HepG2 (cell line): ENCODE measurements around the gene STUB1. TPM values are rescaled to one million over a fixed set of nuclear protein-coding genes. Genes with fewer than 3 reads are reported as not detected.
A peak's percentile ranks its signal among the peaks of the same experiment; 100 is the strongest.

Source experiments
- CBX2 ChIP-seq, 2 experiments: fragments of 200-600 bp in 1 of 2; sonication (generic); formaldehyde crosslinking in 1 of 2; IDR thresholded peaks; 2 replicates each; pipeline versions ENCODE4 v1.7.0 to v1.8.1; 2018 to 2022; ENCODE audit warnings: low read depth in 2 of 2, low read length in 1 of 2, mild to moderate bottlenecking in 1 of 2, missing genetic modification reagents in 1 of 2
- FOSL2 ChIP-seq: sonication (generic); formaldehyde crosslinking; IDR thresholded peaks from 2 replicates; pipeline ENCODE4 v1.4.0; 2020; ENCODE audit warnings: missing genetic modification reagents
- HNRNPK ChIP-seq: fragments of 200-400 bp; formaldehyde crosslinking; IDR thresholded peaks from 2 replicates; pipeline ENCODE4 v1.6.1; 2018; ENCODE audit warnings: low read length, low read depth, moderate library complexity, mild to moderate bottlenecking; ENCODE audit not compliant: poor library complexity, severe bottlenecking
- MED1 ChIP-seq: sonication (generic); formaldehyde crosslinking; IDR thresholded peaks from 2 replicates; pipeline ENCODE4 v1.4.0; 2020; ENCODE audit warnings: missing genetic modification reagents
- NR2F1 ChIP-seq, 2 experiments: fragments of 450-650 bp in 1 of 2; formaldehyde crosslinking in 1 of 2; IDR thresholded peaks; 2 replicates each; pipeline versions ENCODE4 v1.5.0 to v1.6.1; 2016 to 2020; ENCODE audit warnings: mild to moderate bottlenecking in 1 of 2, missing compliant biosample characterization in 1 of 2, missing genetic modification reagents in 1 of 2, moderate library complexity in 1 of 2
- RXRA ChIP-seq: sonication (generic); formaldehyde crosslinking; IDR thresholded peaks from 2 replicates; pipeline ENCODE4 v1.5.1; 2020; ENCODE audit warnings: missing genetic modification reagents
- SRY ChIP-seq: sonication (generic); formaldehyde crosslinking; IDR thresholded peaks from 2 replicates; pipeline ENCODE4 v1.8.0; 2022; ENCODE audit warnings: mild to moderate bottlenecking, missing genetic modification reagents
- ZBTB38 ChIP-seq: sonication (generic); formaldehyde crosslinking; IDR thresholded peaks from 2 replicates; pipeline ENCODE4 v1.5.1; 2020; ENCODE audit warnings: mild to moderate bottlenecking, missing genetic modification reagents
- ZNF605 ChIP-seq: sonication (generic); formaldehyde crosslinking; IDR thresholded peaks from 2 replicates; pipeline ENCODE4 v1.8.0; 2022; ENCODE audit warnings: mild to moderate bottlenecking, missing genetic modification reagents
- polyA plus RNA-seq, 8 experiments: library from polyadenylated mRNA; depleted of rRNA in 3 of 8; stranded (reverse) in 7 of 8; unstranded in 1 of 8; fragments of >200 nt; fragmentation: Illumina TruSeq in 4 of 8; extraction: Trizol in 4 of 8; gene quantifications; 2 replicates each; pipeline versions ENCODE4 v1.2.1 to v1.2.3, GENCODE V29; 2011 to 2016; ENCODE audit warnings: low read depth in 4 of 8, missing spikeins in 1 of 8, mixed read lengths in 1 of 8; ENCODE audit not compliant: insufficient read depth in 1 of 8
- total RNA-seq, 5 experiments: library from RNA; depleted of rRNA; stranded (reverse); fragments of >200 nt; fragmentation: Illumina TruSeq; extraction: Trizol; gene quantifications; 2 replicates each; pipeline ENCODE4 v1.2.3, GENCODE V29; 2016; ENCODE audit warnings: low read depth in 1 of 5
- TF ChIP-seq, protein P1 (sequence below): sonication (generic); formaldehyde crosslinking; IDR thresholded peaks from 2 replicates; pipeline ENCODE4 v1.4.0; 2020; ENCODE audit warnings: missing genetic modification reagents
- TF ChIP-seq, protein P2 (sequence below): IDR thresholded peaks from 2 replicates; pipeline ENCODE4 v1.6.1; 2016; ENCODE audit warnings: low read depth, missing genetic modification reagents, missing compliant biosample characterization
- TF ChIP-seq, protein P3 (sequence below): sonication (generic); formaldehyde crosslinking; IDR thresholded peaks from 2 replicates; pipeline ENCODE4 v1.5.0; 2020; ENCODE audit warnings: missing genetic modification reagents, mild to moderate bottlenecking, borderline replicate concordance
- TF ChIP-seq, protein P4 (sequence below): sonication (generic); formaldehyde crosslinking; IDR thresholded peaks from 2 replicates; pipeline ENCODE4 v1.9.0; 2021; ENCODE audit warnings: missing genetic modification reagents, borderline replicate concordance
- TF ChIP-seq, protein P5 (sequence below): fragments of 450-650 bp; IDR thresholded peaks from 2 replicates; pipeline ENCODE4 v1.6.1; 2017

Gene STUB1
- total and polyA plus RNA-seq, 2 of the 13 experiments (the other 11 are each of a cell fraction or from before 2014, with no cell fraction given) = 52.9 to 78.2 TPM

DNA sequence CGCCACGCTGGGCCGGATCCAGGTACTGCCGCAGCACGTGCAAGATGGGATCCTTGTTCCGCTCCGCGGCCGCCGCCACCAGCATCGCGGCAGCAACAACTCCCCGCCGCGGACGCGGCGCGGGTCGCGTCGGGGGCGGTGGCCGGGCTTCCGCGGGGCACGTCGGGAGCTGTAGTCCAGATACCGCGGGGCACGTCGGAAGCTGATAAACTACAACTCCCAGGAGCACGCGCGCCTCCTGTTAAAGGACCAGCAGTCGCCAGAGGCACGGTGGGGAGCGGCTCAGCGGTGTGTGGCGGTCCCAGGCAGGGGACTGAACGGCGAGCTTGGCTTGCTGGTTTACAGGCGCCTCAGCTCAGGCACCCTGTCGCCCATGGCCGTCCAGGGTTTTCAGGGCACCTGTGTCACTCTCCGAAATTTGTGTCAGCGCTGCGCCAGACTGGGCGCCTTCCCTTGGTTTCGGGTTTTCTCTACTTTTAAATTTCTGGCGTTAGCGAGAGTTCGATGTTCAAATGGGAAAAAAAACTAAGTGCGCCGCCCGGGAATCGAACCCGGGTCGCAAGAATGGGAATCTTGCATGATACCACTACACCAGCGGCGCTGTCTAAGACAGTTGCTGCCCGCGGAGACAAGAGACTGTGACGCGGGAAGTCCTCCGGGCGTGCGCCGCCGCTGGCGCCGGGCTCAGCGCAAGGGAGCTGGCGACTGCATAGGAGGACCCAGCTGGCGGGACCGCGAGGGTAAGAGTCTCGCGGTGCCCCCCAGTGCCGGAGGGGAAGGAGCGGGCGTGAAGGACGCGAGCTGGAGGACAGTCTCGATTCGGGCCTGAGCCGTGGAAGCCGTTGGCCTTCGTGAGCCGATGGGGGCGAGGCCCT lies 43.8 kb upstream of the STUB1 start, which contains the start of gene METTL26 (continued):
- no peak for TF ChIP-seq HNRNPK
- TF ChIP-seq, protein P1, sequence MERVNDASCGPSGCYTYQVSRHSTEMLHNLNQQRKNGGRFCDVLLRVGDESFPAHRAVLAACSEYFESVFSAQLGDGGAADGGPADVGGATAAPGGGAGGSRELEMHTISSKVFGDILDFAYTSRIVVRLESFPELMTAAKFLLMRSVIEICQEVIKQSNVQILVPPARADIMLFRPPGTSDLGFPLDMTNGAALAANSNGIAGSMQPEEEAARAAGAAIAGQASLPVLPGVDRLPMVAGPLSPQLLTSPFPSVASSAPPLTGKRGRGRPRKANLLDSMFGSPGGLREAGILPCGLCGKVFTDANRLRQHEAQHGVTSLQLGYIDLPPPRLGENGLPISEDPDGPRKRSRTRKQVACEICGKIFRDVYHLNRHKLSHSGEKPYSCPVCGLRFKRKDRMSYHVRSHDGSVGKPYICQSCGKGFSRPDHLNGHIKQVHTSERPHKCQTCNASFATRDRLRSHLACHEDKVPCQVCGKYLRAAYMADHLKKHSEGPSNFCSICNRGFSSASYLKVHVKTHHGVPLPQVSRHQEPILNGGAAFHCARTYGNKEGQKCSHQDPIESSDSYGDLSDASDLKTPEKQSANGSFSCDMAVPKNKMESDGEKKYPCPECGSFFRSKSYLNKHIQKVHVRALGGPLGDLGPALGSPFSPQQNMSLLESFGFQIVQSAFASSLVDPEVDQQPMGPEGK (CRISPR knock-in tag) = peak; percentile 37; the same call in 1 of the 2 replicates
- 0 out of 4 replicates have a peak, but pooled peaks of 1 of the 2 experiments have one; percentile 8 for TF ChIP-seq NR2F1 (CRISPR knock-in tag; IDR thresholded peaks at IDR 0.05)
- TF ChIP-seq, protein P2, sequence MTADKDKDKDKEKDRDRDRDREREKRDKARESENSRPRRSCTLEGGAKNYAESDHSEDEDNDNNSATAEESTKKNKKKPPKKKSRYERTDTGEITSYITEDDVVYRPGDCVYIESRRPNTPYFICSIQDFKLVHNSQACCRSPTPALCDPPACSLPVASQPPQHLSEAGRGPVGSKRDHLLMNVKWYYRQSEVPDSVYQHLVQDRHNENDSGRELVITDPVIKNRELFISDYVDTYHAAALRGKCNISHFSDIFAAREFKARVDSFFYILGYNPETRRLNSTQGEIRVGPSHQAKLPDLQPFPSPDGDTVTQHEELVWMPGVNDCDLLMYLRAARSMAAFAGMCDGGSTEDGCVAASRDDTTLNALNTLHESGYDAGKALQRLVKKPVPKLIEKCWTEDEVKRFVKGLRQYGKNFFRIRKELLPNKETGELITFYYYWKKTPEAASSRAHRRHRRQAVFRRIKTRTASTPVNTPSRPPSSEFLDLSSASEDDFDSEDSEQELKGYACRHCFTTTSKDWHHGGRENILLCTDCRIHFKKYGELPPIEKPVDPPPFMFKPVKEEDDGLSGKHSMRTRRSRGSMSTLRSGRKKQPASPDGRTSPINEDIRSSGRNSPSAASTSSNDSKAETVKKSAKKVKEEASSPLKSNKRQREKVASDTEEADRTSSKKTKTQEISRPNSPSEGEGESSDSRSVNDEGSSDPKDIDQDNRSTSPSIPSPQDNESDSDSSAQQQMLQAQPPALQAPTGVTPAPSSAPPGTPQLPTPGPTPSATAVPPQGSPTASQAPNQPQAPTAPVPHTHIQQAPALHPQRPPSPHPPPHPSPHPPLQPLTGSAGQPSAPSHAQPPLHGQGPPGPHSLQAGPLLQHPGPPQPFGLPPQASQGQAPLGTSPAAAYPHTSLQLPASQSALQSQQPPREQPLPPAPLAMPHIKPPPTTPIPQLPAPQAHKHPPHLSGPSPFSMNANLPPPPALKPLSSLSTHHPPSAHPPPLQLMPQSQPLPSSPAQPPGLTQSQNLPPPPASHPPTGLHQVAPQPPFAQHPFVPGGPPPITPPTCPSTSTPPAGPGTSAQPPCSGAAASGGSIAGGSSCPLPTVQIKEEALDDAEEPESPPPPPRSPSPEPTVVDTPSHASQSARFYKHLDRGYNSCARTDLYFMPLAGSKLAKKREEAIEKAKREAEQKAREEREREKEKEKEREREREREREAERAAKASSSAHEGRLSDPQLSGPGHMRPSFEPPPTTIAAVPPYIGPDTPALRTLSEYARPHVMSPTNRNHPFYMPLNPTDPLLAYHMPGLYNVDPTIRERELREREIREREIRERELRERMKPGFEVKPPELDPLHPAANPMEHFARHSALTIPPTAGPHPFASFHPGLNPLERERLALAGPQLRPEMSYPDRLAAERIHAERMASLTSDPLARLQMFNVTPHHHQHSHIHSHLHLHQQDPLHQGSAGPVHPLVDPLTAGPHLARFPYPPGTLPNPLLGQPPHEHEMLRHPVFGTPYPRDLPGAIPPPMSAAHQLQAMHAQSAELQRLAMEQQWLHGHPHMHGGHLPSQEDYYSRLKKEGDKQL (CRISPR knock-in tag) = no peak
- peak; percentile 12; the same call in 1 of the 2 replicates for TF ChIP-seq MED1 (CRISPR knock-in tag)
- TF ChIP-seq ZBTB38 (CRISPR knock-in tag) = peak; percentile 75
- TF ChIP-seq ZNF605 (CRISPR knock-in tag) = peak; percentile 86
- TF ChIP-seq, protein P3, sequence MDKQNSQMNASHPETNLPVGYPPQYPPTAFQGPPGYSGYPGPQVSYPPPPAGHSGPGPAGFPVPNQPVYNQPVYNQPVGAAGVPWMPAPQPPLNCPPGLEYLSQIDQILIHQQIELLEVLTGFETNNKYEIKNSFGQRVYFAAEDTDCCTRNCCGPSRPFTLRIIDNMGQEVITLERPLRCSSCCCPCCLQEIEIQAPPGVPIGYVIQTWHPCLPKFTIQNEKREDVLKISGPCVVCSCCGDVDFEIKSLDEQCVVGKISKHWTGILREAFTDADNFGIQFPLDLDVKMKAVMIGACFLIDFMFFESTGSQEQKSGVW (CRISPR knock-in tag) = 0 out of 2 replicates have a peak, but pooled peaks have one; percentile 35
- 0 out of 2 replicates have a peak, but pooled peaks have one; percentile 19 for TF ChIP-seq RXRA
- TF ChIP-seq, protein P4, sequence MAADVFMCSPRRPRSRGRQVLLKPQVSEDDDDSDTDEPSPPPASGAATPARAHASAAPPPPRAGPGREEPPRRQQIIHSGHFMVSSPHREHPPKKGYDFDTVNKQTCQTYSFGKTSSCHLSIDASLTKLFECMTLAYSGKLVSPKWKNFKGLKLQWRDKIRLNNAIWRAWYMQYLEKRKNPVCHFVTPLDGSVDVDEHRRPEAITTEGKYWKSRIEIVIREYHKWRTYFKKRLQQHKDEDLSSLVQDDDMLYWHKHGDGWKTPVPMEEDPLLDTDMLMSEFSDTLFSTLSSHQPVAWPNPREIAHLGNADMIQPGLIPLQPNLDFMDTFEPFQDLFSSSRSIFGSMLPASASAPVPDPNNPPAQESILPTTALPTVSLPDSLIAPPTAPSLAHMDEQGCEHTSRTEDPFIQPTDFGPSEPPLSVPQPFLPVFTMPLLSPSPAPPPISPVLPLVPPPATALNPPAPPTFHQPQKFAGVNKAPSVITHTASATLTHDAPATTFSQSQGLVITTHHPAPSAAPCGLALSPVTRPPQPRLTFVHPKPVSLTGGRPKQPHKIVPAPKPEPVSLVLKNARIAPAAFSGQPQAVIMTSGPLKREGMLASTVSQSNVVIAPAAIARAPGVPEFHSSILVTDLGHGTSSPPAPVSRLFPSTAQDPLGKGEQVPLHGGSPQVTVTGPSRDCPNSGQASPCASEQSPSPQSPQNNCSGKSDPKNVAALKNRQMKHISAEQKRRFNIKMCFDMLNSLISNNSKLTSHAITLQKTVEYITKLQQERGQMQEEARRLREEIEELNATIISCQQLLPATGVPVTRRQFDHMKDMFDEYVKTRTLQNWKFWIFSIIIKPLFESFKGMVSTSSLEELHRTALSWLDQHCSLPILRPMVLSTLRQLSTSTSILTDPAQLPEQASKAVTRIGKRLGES (CRISPR knock-in tag) = no peak
- TF ChIP-seq CBX2 (IDR thresholded peaks at IDR 0.05; ENCODE audit: low read depth, low read length) = no peak
- no peak for TF ChIP-seq CBX2 (CRISPR knock-in tag; IDR thresholded peaks at IDR 0.05; ENCODE audit: low read depth)
- TF ChIP-seq, protein P5, sequence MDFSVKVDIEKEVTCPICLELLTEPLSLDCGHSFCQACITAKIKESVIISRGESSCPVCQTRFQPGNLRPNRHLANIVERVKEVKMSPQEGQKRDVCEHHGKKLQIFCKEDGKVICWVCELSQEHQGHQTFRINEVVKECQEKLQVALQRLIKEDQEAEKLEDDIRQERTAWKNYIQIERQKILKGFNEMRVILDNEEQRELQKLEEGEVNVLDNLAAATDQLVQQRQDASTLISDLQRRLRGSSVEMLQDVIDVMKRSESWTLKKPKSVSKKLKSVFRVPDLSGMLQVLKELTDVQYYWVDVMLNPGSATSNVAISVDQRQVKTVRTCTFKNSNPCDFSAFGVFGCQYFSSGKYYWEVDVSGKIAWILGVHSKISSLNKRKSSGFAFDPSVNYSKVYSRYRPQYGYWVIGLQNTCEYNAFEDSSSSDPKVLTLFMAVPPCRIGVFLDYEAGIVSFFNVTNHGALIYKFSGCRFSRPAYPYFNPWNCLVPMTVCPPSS = no peak
- TF ChIP-seq FOSL2 (CRISPR knock-in tag) = peak; percentile 16; the same call in 1 of the 2 replicates
- TF ChIP-seq SRY (CRISPR knock-in tag) = no peak
